GM19324 (cell line): Measurements from ENCODE around the gene SLAMF9.

Experiments used
- ATAC-seq: cut with Tn5 transposase; IDR thresholded peaks from one replicate; pipeline ENCODE4 v1.9.1; 2021; ENCODE audit warnings: mild to moderate bottlenecking, moderate library complexity; ENCODE audit not compliant: unreplicated experiment, low FRiP score

Gene SLAMF9

GRCh38 chr1:159923203-159924024, 30.6 kb downstream of the SLAMF9 start:
- ATAC-seq = peak; percentile 36

DNA sequence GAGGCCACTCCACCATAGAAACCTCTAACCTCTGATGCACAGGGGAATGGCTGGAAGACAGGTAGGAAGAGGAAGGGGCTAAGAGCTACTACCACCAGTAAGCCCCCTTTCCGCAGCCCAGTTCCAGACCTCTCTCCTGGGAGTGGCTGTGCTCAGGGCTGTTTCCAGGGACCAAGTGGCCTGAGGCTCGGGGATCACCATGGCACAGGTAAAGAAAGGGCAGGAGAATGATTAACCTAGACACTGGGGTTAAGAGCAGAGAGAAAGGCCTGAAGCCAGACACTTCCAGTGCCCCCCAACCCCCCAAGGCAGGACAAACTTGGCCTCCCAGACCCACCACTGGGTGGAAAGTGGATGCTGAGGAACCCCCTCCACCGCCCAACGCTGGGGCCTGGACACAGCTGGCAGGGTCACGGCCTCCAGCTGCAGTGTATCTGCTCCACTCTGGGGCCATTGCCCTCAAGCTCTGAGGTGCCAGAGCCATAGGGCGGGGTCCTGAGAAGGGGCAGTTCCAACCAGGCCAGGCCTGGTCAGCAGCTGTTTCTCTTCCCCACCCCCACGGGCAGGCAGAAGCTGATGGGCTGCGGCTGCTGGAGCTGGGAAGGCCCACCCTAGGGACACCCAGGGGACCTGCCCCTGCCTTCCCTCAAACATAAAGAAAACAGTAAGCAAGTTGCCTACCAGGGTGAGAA, 31.4 kb downstream of the SLAMF9 start:
- ATAC-seq = no peak

GRCh38 chr1:159921700-159922504, 32.1 kb downstream of the SLAMF9 start:
- no peak for ATAC-seq

GRCh38 chr1:159921251-159921650, 32.8 kb downstream of the SLAMF9 start:
- no peak for ATAC-seq

DNA sequence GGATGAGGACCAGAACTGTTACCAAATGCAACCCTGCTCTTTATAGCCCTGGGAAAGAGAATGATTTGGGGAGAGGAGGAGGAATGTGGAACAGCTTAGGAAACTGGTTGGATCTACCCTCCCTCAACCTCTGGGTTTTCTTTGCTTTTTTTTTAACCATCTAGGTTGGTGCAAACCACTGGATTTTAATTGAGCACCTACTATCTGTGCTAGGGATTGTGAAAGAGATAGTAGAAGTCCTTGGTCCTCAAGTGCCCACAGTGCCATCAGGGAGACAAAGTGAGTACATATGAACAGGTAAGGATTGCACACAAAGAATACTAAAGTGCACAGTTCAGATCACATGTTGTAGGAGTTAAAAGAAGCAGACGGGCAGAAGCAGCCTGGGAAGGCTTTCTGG, 33.4 kb downstream of the SLAMF9 start:
- no peak for ATAC-seq

- ATAC-seq = no peak
Measured at GRCh38 chr1:159920202-159920601, 33.8 kb downstream of the SLAMF9 start.

- ATAC-seq = no peak
Measured at GRCh38 chr1:159919236-159919865, 34.7 kb downstream of the SLAMF9 start.

DNA sequence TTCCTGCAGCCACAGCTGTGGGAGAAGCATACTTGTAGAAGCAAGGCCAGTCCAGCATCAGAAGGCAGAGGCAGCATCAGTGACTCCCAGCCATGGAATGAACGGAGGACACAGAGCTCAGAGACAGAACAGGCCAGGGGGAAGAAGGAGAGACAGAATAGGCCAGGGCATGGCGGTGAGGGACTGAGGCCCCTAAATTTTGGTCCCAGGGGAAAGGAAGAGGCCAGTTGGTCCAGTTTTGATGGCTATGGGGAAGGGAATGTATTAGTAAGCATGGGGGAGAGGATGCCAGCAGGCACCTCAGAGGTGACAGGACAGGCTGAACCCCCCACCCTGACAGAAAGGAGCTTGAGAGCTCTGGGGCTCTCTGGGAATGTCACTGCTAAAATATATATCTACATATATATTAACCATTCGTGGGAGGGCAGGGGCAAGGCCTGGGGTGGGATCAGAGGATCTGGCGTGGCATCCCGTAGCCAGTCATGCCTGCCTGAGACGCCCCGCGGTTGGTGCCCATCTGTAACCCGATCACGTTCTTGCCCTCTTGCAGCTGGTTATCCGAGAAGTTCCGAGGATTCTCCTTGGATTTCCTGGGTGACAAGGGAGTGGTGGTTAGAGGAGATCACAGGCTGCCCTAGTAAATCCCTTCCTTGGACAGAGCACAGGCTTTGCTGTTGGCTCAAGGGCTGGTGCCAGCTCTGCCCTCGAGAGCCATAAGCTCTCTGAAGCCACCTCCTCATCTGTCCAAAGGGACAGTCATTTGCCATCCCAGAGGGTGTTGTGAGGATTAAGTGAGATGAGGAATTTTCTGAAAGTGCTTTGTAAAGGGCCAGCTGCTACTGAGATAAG, 35.5 kb downstream of the SLAMF9 start:
- ATAC-seq = no peak

DNA sequence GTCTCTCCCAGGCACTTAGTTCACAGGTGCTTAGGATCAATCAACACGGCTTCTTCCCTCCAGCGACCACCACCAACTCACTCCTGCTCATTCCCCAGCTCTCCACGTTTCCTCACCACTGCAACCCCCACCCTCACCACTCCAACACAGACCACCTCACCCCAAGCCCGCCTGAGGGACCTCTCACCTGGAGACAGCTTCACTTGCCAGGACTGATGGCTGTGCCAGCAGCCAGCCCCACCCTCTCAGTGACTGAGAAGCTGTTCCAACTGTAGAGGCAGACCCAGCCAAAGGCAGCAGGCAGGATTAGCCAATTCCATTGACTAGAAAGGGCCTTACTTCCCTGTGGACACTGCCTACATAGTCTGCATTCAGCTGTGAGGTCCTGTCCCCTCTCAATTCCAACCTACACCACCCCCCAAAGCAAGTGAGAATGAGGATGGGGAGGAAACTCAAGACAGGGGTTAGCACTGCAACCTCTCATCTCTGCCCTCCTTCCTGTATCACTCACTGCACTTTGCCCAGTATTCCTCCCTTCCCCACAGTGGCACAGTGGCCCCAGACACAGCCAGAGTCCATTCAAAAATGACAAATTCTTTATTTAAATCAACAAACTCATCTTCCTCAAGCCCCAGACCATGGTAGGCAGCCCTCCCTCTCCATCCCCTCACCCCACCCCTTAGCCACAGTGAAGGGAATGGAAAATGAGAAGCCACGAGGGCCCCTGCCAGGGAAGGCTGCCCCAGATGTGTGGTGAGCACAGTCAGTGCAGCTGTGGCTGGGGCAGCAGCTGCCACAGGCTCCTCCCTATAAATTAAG, 36.3 kb downstream of the SLAMF9 start:
- ATAC-seq = no peak

GRCh38 chr1:159916242-159917051, 37.6 kb downstream of the SLAMF9 start:
- no peak for ATAC-seq

DNA sequence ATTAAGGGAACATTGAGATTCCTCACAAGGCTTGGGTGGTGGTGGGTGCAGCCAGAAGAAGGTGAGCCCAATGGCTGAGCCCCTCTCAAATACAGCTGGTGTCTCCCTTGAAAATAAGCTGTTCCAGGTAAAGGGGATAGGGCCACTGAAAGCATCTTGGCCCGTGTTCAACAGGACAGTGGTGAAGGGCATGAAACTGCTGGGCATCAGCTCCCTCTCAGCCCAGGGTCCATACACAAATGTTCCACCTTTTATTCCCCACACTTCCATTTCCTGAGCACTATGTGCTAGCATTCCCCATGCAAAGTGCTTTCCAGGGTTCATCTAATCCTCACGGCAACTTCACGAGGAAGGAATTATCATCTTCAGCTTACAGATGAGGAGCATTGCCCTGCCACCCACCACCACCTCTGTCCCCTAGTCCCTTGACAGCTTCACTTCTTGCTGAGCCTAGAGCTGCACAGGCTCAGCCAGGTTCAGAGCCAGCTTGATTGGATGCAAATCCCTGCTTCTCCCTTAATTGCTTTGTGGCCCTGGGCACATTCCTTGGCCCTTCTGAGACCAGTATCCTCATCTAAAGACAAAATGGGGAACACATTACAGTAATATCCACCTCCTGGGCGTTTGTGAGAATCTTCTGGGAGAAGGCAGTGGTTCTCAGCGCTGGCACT, 38.3 kb downstream of the SLAMF9 start:
- no peak for ATAC-seq

DNA sequence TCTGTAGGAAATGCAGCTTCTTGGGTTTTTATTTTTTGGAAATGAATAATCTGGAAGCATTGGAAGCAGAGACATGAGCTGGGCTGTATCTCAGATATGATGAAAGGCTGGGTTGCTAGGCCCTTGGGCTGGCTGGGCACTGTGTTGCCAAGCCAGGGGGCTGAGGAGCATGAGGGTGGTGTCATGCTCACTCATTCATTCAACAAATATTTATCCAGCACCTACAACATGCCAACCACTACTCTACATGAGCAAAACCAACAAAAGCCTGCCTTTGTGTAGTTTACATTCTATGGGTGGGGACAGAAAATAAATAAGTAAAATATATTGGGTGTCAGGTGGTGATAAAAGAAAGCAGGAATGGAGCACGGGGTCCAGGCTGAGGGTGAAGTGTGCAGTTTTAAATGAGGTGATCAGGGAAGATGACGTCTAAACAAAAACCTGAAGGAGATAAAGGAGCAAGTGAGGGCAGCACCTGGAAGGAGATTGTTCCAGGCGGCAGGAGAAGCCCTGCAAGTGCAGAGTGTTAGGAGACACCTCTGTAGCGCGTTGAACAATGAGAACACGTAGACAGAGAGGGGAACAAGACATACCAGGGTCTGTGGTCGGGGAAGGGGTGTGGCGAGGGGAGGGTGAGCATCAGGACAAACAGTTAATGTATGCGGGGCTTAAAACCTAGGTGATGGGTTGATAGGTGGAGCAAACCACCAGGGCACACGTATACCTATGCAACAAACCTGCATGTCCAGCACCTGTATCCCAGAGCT, 39.6 kb downstream of the SLAMF9 start:
- no peak for ATAC-seq

GRCh38 chr1:159913451-159914192, 40.4 kb downstream of the SLAMF9 start:
- ATAC-seq = no peak

GRCh38 chr1:159911326-159912070, 42.5 kb downstream of the SLAMF9 start:
- ATAC-seq = no peak
